ENCODE measurements around the gene MARS1. TPM values are rescaled to one million over a fixed set of nuclear protein-coding genes. Genes with fewer than 3 reads are reported as not detected.

MARS1 gene
- total RNA-seq, 1 donor from 2014 or later, result 351 TPM

DNA sequence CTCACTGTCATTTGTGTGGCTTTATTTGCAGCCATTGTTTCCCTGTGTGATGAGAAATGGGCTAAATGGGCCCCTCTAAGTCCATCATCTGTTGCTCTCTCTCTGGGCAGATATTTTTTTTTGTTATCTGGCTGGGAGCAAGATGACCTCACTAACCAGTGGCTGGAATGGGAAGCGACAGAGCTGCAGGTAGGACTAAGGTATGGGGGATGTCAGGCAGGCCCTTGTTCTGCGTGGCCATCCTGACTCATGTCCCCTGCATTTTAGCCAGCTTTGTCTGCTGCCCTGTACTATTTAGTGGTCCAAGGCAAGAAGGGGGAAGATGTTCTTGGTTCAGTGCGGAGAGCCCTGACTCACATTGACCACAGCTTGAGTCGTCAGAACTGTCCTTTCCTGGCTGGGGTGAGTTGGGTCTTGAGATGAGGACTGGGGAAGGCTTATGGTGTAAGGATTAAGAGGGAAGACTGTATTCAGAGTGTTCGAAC, 1.3 kb downstream of the MARS1 start:
- H3K36me3 Mint-ChIP-seq (ENCODE audit: low read depth, unreplicated experiment), result peaks cover 22% of the 10 kb centered on the region
- Histone ChIP-seq H3K9me3 (ENCODE audit: insufficient read depth, low read depth, low read length) (no peaks in the 10 kb centered on the region), H3K27ac (ENCODE audit: low read depth, low read length) (no peak overlapping the region), H3K9ac (ENCODE audit: low read length) (peak overlapping the region; percentile 97), H3K36me3 (ENCODE audit: insufficient read depth, low read length) (peaks cover 28% of the 10 kb centered on the region), H3K4me3 (ENCODE audit: insufficient read depth, low read depth, low read length) (peak overlapping the region; percentile 87), H2AFZ (ENCODE audit: low read depth, low read length) (no peak overlapping the region), H3K4me2 (ENCODE audit: low read length) (peak overlapping the region; percentile 98), H3K4me1 (ENCODE audit: insufficient read depth, low read length) (peaks cover 12% of the 10 kb centered on the region), H4K20me1 (ENCODE audit: insufficient read depth, low read length) (peaks cover 36% of the 10 kb centered on the region), H3K79me2 (ENCODE audit: insufficient read depth, low read length) (peaks cover 38% of the 10 kb centered on the region), H3K27me3 (ENCODE audit: insufficient read depth, low read length) (no peaks in the 10 kb centered on the region)
- H3K4me1 Mint-ChIP-seq (ENCODE audit: low read depth, unreplicated experiment), result peaks cover 14% of the 10 kb centered on the region
- FAIRE-seq (no peak), DNase-seq (ENCODE audit: low read depth) (peak; percentile 15)
- H3K27me3 Mint-ChIP-seq (ENCODE audit: low read depth, unreplicated experiment), result no peaks in the 10 kb centered on the region
- peak overlapping the region; percentile 92 for H3K27ac Mint-ChIP-seq (ENCODE audit: unreplicated experiment)
- no peak for TF ChIP-seq EZH2 (IDR thresholded peaks at IDR 0.05; ENCODE audit: insufficient read depth, low read length)
- TF ChIP-seq, protein P1, sequence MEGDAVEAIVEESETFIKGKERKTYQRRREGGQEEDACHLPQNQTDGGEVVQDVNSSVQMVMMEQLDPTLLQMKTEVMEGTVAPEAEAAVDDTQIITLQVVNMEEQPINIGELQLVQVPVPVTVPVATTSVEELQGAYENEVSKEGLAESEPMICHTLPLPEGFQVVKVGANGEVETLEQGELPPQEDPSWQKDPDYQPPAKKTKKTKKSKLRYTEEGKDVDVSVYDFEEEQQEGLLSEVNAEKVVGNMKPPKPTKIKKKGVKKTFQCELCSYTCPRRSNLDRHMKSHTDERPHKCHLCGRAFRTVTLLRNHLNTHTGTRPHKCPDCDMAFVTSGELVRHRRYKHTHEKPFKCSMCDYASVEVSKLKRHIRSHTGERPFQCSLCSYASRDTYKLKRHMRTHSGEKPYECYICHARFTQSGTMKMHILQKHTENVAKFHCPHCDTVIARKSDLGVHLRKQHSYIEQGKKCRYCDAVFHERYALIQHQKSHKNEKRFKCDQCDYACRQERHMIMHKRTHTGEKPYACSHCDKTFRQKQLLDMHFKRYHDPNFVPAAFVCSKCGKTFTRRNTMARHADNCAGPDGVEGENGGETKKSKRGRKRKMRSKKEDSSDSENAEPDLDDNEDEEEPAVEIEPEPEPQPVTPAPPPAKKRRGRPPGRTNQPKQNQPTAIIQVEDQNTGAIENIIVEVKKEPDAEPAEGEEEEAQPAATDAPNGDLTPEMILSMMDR (IDR thresholded peaks at IDR 0.05; ENCODE audit: insufficient read depth, low read depth, low read length), result no peak
- peak overlapping the region; percentile 93 for H3K4me3 Mint-ChIP-seq (ENCODE audit: unreplicated experiment)
- no peaks in the 10 kb centered on the region for H3K9me3 Mint-ChIP-seq (ENCODE audit: unreplicated experiment)

DNA sequence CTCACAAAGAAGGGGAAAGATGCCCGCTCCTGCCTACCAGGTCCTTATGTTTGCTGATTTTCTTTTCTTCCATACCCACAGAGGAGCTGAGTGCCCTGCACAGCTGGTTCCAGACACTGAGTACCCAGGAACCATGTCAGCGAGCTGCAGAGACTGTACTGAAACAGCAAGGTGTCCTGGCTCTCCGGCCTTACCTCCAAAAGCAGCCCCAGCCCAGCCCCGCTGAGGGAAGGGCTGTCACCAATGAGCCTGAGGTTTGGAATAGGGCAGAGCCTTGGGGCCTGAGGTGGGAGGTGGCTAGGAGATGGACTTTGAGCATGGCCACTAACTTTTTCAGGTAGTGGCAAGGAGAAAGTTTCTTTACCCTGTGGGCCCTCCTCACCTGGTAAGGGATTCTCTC, 2.3 kb downstream of the MARS1 start:
- peaks cover 28% of the 10 kb centered on the region for H3K36me3 ChIP-seq (ENCODE audit: insufficient read depth, low read length)
- TF ChIP-seq, protein P1 (IDR thresholded peaks at IDR 0.05; ENCODE audit: insufficient read depth, low read depth, low read length), result no peak
- TF ChIP-seq EZH2 (IDR thresholded peaks at IDR 0.05; ENCODE audit: insufficient read depth, low read length), result no peak

More for the DNA sequence above, 2.3 kb downstream of the MARS1 start:
- Histone ChIP-seq H3K27ac (ENCODE audit: low read depth, low read length) (no peak overlapping the region), H3K4me2 (ENCODE audit: low read length) (no peak overlapping the region), H3K9ac (ENCODE audit: low read length) (no peak overlapping the region), H2AFZ (ENCODE audit: low read depth, low read length) (no peak overlapping the region), H3K4me3 (ENCODE audit: insufficient read depth, low read depth, low read length) (no peak overlapping the region), H3K79me2 (ENCODE audit: insufficient read depth, low read length) (peaks cover 38% of the 10 kb centered on the region), H3K27me3 (ENCODE audit: insufficient read depth, low read length) (no peaks in the 10 kb centered on the region), H3K4me1 (ENCODE audit: insufficient read depth, low read length) (peaks cover 12% of the 10 kb centered on the region), H4K20me1 (ENCODE audit: insufficient read depth, low read length) (peaks cover 36% of the 10 kb centered on the region), H3K9me3 (ENCODE audit: insufficient read depth, low read depth, low read length) (no peaks in the 10 kb centered on the region)
- Mint-ChIP-seq H3K27ac (ENCODE audit: unreplicated experiment) (no peak overlapping the region), H3K4me3 (ENCODE audit: unreplicated experiment) (peak overlapping the region; percentile 93), H3K27me3 (ENCODE audit: low read depth, unreplicated experiment) (no peaks in the 10 kb centered on the region), H3K9me3 (ENCODE audit: unreplicated experiment) (no peaks in the 10 kb centered on the region), H3K36me3 (ENCODE audit: low read depth, unreplicated experiment) (peaks cover 22% of the 10 kb centered on the region), H3K4me1 (ENCODE audit: low read depth, unreplicated experiment) (peaks cover 14% of the 10 kb centered on the region)
- FAIRE-seq (no peak), DNase-seq (ENCODE audit: low read depth) (no peak)
